PC-3 (cell line): Measurements from ENCODE around the gene UNC93B1.

Source experiments
- EZH2 ChIP-seq: fragments of 300-600 bp; sonication (generic); IDR thresholded peaks from one replicate; pipeline ENCODE4 v1.6.1; 2017; ENCODE audit warnings: antibody characterized with exemption, mild to moderate bottlenecking, low read length; ENCODE audit not compliant: unreplicated experiment
- EZH2phosphoT487 ChIP-seq: fragments of 300-600 bp; sonication (generic); IDR thresholded peaks from 2 replicates; pipeline ENCODE4 v1.6.1; 2018; ENCODE audit warnings: mild to moderate bottlenecking, antibody characterized with exemption, low read length, borderline replicate concordance
- TF ChIP-seq, protein P1 (sequence below): fragments of 300-600 bp; sonication (generic); conservative IDR thresholded peaks from 2 replicates; pipeline ENCODE4 v1.5.1; 2017; ENCODE audit warnings: antibody characterized with exemption, low read depth, mild to moderate bottlenecking, low read length

DNA sequence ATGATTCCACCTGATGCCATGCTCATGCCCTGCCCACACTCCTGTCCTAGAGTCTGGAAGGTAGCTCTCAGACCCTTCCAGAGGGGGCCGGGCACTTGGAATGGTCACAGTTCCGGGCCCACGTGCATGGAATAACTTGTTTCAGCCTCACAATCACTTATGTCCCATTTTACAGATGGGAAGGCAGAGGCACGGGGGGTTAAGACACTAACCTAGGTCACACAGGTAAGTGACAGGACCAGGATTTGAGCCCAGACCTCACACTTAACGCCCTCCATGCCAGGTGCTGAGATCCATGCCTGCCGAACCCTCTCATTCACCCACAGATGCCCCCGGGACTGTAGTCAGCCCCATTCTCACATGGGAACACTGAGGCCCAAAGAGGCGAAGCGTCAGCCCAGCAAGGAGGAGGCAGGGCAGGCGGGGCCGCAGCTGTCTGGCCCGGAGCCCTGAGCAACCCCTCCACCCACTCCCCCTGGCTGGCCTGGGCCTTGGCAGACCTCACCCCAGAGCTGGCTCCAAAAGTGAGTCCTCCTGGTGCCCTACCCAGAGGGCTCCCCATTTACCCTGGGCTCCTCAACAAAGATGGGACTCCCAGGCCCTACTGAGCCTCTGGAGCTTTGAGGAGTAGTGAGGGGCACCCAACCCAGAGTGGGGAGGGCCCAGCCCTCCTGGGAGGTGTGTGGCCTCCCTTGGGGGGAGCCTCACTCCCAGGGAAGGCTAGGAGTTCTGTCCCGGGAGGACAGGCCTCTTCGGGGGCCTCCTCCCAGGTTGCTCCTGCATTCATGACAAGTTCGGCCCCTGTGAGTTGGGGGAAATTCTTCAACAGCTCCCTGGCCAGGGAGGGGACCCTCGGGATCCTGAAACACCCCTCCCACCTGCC is 3.8 kb upstream of the UNC93B1 start:
- TF ChIP-seq, protein P1, sequence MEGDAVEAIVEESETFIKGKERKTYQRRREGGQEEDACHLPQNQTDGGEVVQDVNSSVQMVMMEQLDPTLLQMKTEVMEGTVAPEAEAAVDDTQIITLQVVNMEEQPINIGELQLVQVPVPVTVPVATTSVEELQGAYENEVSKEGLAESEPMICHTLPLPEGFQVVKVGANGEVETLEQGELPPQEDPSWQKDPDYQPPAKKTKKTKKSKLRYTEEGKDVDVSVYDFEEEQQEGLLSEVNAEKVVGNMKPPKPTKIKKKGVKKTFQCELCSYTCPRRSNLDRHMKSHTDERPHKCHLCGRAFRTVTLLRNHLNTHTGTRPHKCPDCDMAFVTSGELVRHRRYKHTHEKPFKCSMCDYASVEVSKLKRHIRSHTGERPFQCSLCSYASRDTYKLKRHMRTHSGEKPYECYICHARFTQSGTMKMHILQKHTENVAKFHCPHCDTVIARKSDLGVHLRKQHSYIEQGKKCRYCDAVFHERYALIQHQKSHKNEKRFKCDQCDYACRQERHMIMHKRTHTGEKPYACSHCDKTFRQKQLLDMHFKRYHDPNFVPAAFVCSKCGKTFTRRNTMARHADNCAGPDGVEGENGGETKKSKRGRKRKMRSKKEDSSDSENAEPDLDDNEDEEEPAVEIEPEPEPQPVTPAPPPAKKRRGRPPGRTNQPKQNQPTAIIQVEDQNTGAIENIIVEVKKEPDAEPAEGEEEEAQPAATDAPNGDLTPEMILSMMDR = no peak
- no peak for TF ChIP-seq EZH2phosphoT487
- no peak for TF ChIP-seq EZH2
